SJCRH30 (cell line): Measurements from ENCODE around the gene SVEP1. TPM values are rescaled to one million over a fixed set of nuclear protein-coding genes. Genes with fewer than 3 reads are reported as not detected.

Experiments
- DNase-seq, 2 experiments: peaks; one replicate each; pipeline ENCODE4 v3.0.0-alpha.2; 2015 to 2020
- H3K27ac ChIP-seq: fragments of 250-450 bp; sonication (Bioruptor Pico); 2 replicates; pipeline ENCODE4 v1.5.1; 2020; ENCODE audit warnings: mild to moderate bottlenecking, moderate library complexity
- H3K27me3 ChIP-seq: fragments of 250-450 bp; sonication (Bioruptor Pico); 2 replicates; pipeline ENCODE4 v1.5.1; 2020; ENCODE audit warnings: mild to moderate bottlenecking, moderate library complexity
- H3K36me3 ChIP-seq: fragments of 250-450 bp; sonication (Bioruptor Pico); 2 replicates; pipeline ENCODE4 v1.5.1; 2020; ENCODE audit warnings: mild to moderate bottlenecking, moderate library complexity
- H3K4me1 ChIP-seq: fragments of 250-450 bp; sonication (Bioruptor Pico); 2 replicates; pipeline ENCODE4 v1.5.1; 2020; ENCODE audit warnings: mild to moderate bottlenecking, moderate library complexity
- H3K4me3 ChIP-seq: fragments of 250-450 bp; sonication (Bioruptor Pico); 2 replicates; pipeline ENCODE4 v1.5.1; 2020; ENCODE audit warnings: mild to moderate bottlenecking, moderate library complexity
- H3K9me3 ChIP-seq: fragments of 250-450 bp; sonication (Bioruptor Pico); replicated peaks from 2 replicates; pipeline ENCODE4 v1.5.1; 2020; ENCODE audit warnings: mild to moderate bottlenecking, moderate library complexity
- total RNA-seq: library from RNA; depleted of rRNA; stranded (reverse); fragments of >200 nt; shearing (Covaris generic); gene quantifications from 2 replicates; pipeline ENCODE4 v1.2.3, GENCODE V29; 2014

The SVEP1 gene
- total RNA-seq, 1 experiment from 2014 or later: 0.18 TPM

- no peaks in the 10 kb centered on the region for H3K36me3 ChIP-seq
These were observed 244.7 kb downstream of the SVEP1 start for GRCh38 chr9:110334871-110335270.

GRCh38 chr9:110334183-110334582 is 245.4 kb downstream of the SVEP1 start:
- H3K27ac ChIP-seq: no peak overlapping the region
- H3K27me3 ChIP-seq: no peaks in the 10 kb centered on the region
- H3K4me1 ChIP-seq: no peaks in the 10 kb centered on the region
- no peaks in the 10 kb centered on the region; the same call in 1 of the 2 replicates for H3K9me3 ChIP-seq
- no peak overlapping the region for H3K4me3 ChIP-seq
- H3K36me3 ChIP-seq: no peaks in the 10 kb centered on the region
- no peak for DNase-seq

More at GRCh38 chr9:110334871-110335270, 244.7 kb downstream of the SVEP1 start:
- Histone ChIP-seq H3K9me3 (no peaks in the 10 kb centered on the region; the same call in 1 of the 2 replicates), H3K4me3 (no peak overlapping the region), H3K27ac (no peak overlapping the region), H3K4me1 (no peaks in the 10 kb centered on the region), H3K27me3 (no peaks in the 10 kb centered on the region)
- no peak for DNase-seq

GRCh38 chr9:110332766-110333165 is 246.8 kb downstream of the SVEP1 start:
- DNase-seq: no peak
- H3K4me1 ChIP-seq: no peaks in the 10 kb centered on the region
- no peaks in the 10 kb centered on the region; the same call in 1 of the 2 replicates for H3K9me3 ChIP-seq
- no peaks in the 10 kb centered on the region for H3K36me3 ChIP-seq
- no peaks in the 10 kb centered on the region for H3K27me3 ChIP-seq
- no peak overlapping the region for H3K4me3 ChIP-seq
- no peak overlapping the region for H3K27ac ChIP-seq

GRCh38 chr9:110330484-110331105 is 248.9 kb downstream of the SVEP1 start:
- no peaks in the 10 kb centered on the region for H3K36me3 ChIP-seq
- H3K9me3 ChIP-seq: no peaks in the 10 kb centered on the region; the same call in 1 of the 2 replicates
- no peak for DNase-seq
- H3K4me3 ChIP-seq: no peak overlapping the region
- H3K27ac ChIP-seq: no peak overlapping the region
- H3K27me3 ChIP-seq: no peaks in the 10 kb centered on the region
- H3K4me1 ChIP-seq: no peaks in the 10 kb centered on the region

GRCh38 chr9:110329639-110330230 is 249.8 kb downstream of the SVEP1 start:
- no peak for DNase-seq
- Histone ChIP-seq H3K27me3 (no peaks in the 10 kb centered on the region), H3K4me1 (no peaks in the 10 kb centered on the region), H3K9me3 (no peaks in the 10 kb centered on the region; the same call in 1 of the 2 replicates), H3K36me3 (no peaks in the 10 kb centered on the region), H3K4me3 (no peak overlapping the region), H3K27ac (no peak overlapping the region)

GRCh38 chr9:110328763-110329162 is 250.8 kb downstream of the SVEP1 start:
- Histone ChIP-seq H3K36me3 (no peaks in the 10 kb centered on the region), H3K4me1 (no peaks in the 10 kb centered on the region)

GRCh38 chr9:110327716-110328115 is 251.8 kb downstream of the SVEP1 start:
- Histone ChIP-seq H3K27me3 (no peaks in the 10 kb centered on the region), H3K4me3 (no peak overlapping the region), H3K4me1 (no peaks in the 10 kb centered on the region)

More at GRCh38 chr9:110328763-110329162, 250.8 kb downstream of the SVEP1 start:
- Histone ChIP-seq H3K27me3 (no peaks in the 10 kb centered on the region), H3K27ac (no peak overlapping the region), H3K4me3 (no peak overlapping the region), H3K9me3 (no peaks in the 10 kb centered on the region; the same call in 1 of the 2 replicates)
- no peak for DNase-seq

GRCh38 chr9:110323818-110324217 is 255.7 kb downstream of the SVEP1 start:
- Histone ChIP-seq H3K4me3 (no peak overlapping the region), H3K36me3 (no peaks in the 10 kb centered on the region), H3K27ac (no peak overlapping the region), H3K4me1 (no peaks in the 10 kb centered on the region), H3K27me3 (no peaks in the 10 kb centered on the region), H3K9me3 (no peaks in the 10 kb centered on the region)
- no peak for DNase-seq

More at GRCh38 chr9:110327716-110328115, 251.8 kb downstream of the SVEP1 start:
- no peak for DNase-seq
- Histone ChIP-seq H3K9me3 (no peaks in the 10 kb centered on the region), H3K27ac (no peak overlapping the region), H3K36me3 (no peaks in the 10 kb centered on the region)

GRCh38 chr9:110320651-110321445 is 258.7 kb downstream of the SVEP1 start:
- H3K36me3 ChIP-seq: no peaks in the 10 kb centered on the region
- H3K4me3 ChIP-seq: no peak overlapping the region
- no peak overlapping the region for H3K27ac ChIP-seq
- H3K4me1 ChIP-seq: no peaks in the 10 kb centered on the region
- H3K27me3 ChIP-seq: no peaks in the 10 kb centered on the region
- no peak for DNase-seq
- no peaks in the 10 kb centered on the region for H3K9me3 ChIP-seq

- H3K4me1 ChIP-seq: no peaks in the 10 kb centered on the region
- no peak for DNase-seq
- no peaks in the 10 kb centered on the region for H3K36me3 ChIP-seq
- H3K27ac ChIP-seq: no peak overlapping the region
- no peaks in the 10 kb centered on the region for H3K9me3 ChIP-seq
- H3K4me3 ChIP-seq: no peak overlapping the region
- no peaks in the 10 kb centered on the region for H3K27me3 ChIP-seq
These were observed 259.6 kb downstream of the SVEP1 start for GRCh38 chr9:110319781-110320492.

GRCh38 chr9:110317911-110318310 is 261.6 kb downstream of the SVEP1 start:
- Histone ChIP-seq H3K36me3 (no peaks in the 10 kb centered on the region), H3K27me3 (no peaks in the 10 kb centered on the region), H3K4me1 (no peaks in the 10 kb centered on the region), H3K27ac (no peak overlapping the region), H3K4me3 (no peak overlapping the region), H3K9me3 (no peaks in the 10 kb centered on the region)
- DNase-seq: no peak

- no peak for DNase-seq
These were observed 263.1 kb downstream of the SVEP1 start for GRCh38 chr9:110316261-110317075.

More at GRCh38 chr9:110316261-110317075, 263.1 kb downstream of the SVEP1 start:
- Histone ChIP-seq H3K9me3 (peaks cover 4% of the 10 kb centered on the region; the same call in 1 of the 2 replicates), H3K27me3 (no peaks in the 10 kb centered on the region), H3K4me3 (no peak overlapping the region), H3K4me1 (no peaks in the 10 kb centered on the region), H3K36me3 (no peaks in the 10 kb centered on the region), H3K27ac (no peak overlapping the region)
